GM18868 (cell line): ENCODE results near the gene DPYD.

Experiments
- ATAC-seq: cut with Tn5 transposase; IDR thresholded peaks from one replicate; pipeline ENCODE4 v1.9.1; 2021; ENCODE audit warnings: mild to moderate bottlenecking, moderate library complexity; ENCODE audit not compliant: unreplicated experiment

Gene DPYD

GRCh38 chr1:97907886-97908285 is 12.9 kb downstream of the DPYD start:
- no peak for ATAC-seq

GRCh38 chr1:97906567-97907241 is 14.1 kb downstream of the DPYD start:
- no peak for ATAC-seq

GRCh38 chr1:97905141-97905940 is 15.5 kb downstream of the DPYD start:
- ATAC-seq, result no peak

- ATAC-seq, result peak; percentile 66
Observed at GRCh38 chr1:97904534-97904933, 16.3 kb downstream of the DPYD start.

GRCh38 chr1:97903626-97904025 is 17.2 kb downstream of the DPYD start:
- ATAC-seq, result no peak

GRCh38 chr1:97902067-97902466 is 18.8 kb downstream of the DPYD start:
- ATAC-seq, result no peak

GRCh38 chr1:97901017-97901658 is 19.7 kb downstream of the DPYD start:
- no peak for ATAC-seq

GRCh38 chr1:97898948-97899347 is 21.9 kb downstream of the DPYD start:
- ATAC-seq, result no peak

GRCh38 chr1:97895278-97895677 is 25.6 kb downstream of the DPYD start:
- no peak for ATAC-seq

- ATAC-seq, result no peak
Observed at GRCh38 chr1:97893844-97894243, 27.0 kb downstream of the DPYD start.

- ATAC-seq, result no peak
Observed at GRCh38 chr1:97886199-97886598, 34.6 kb downstream of the DPYD start.

GRCh38 chr1:97883823-97884222 is 37.0 kb downstream of the DPYD start:
- ATAC-seq, result no peak

GRCh38 chr1:97877307-97877706 is 43.5 kb downstream of the DPYD start:
- ATAC-seq, result no peak

- no peak for ATAC-seq
Observed at GRCh38 chr1:97875996-97876395, 44.8 kb downstream of the DPYD start.

GRCh38 chr1:97870589-97870988 is 50.2 kb downstream of the DPYD start:
- ATAC-seq, result no peak

GRCh38 chr1:97869441-97869840 is 51.4 kb downstream of the DPYD start:
- ATAC-seq, result no peak

- no peak for ATAC-seq
Observed at GRCh38 chr1:97867127-97867526, 53.7 kb downstream of the DPYD start.

GRCh38 chr1:97864615-97865014 is 56.2 kb downstream of the DPYD start:
- ATAC-seq, result peak; percentile 77

GRCh38 chr1:97853221-97853620 is 67.6 kb downstream of the DPYD start:
- ATAC-seq, result no peak

- ATAC-seq, result peak; percentile 53
Observed at GRCh38 chr1:97849345-97850340, 71.2 kb downstream of the DPYD start.

- no peak for ATAC-seq
Observed at GRCh38 chr1:97845805-97846204, 75.0 kb downstream of the DPYD start.
